ENCODE data around the gene MAP3K19.

DNA sequence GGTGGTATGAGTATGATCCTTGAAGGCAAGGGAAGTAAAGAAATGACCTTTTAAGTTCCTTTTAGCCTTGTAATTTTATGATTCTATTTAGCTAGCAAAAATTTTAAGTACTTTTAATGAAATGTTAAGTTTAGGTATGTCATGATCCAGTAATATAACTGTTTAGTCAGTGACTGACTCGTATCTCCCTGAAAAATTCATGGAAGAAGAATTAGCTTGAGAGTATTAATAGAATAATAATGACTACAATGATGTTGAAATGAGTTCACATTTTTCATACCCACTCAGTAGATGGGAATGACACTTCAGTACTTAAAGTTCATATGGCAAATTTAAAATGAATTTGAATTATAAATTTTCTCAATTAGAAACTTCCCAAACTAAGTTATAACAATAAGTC lies 19.5 kb upstream of the MAP3K19 start:
- no peak for TF ChIP-seq POLR2A (IDR thresholded peaks at IDR 0.05)
- TF ChIP-seq CTCF (IDR thresholded peaks at IDR 0.05), result no peak
- TF ChIP-seq POLR2AphosphoS5 (IDR thresholded peaks at IDR 0.05), result no peak
- TF ChIP-seq EP300 (IDR thresholded peaks at IDR 0.05; ENCODE audit: low read depth), result no peak

Data from transverse colon (tissue), 4 donors.